Omental fat pad (tissue), 4 donors: ENCODE measurements around the gene UTF1. TPM values are rescaled to one million over a fixed set of nuclear protein-coding genes. Genes with fewer than 3 reads are reported as not detected.

Source experiments
- ATAC-seq: fragments of 150-250 bp; one replicate; pipeline ENCODE4 v1.9.1; 2016; ENCODE audit warnings: mild to moderate bottlenecking, moderate library complexity; ENCODE audit not compliant: low FRiP score
- DNase-seq: peaks from one replicate; pipeline ENCODE4 v3.0.0-alpha.2; 2019; ENCODE audit warnings: low spot score
- total RNA-seq, 4 donors: library from RNA; depleted of rRNA; stranded (reverse); fragments of >200 nt; gene quantifications; one replicate each; pipeline ENCODE4 v1.1.0, GENCODE V29; 2016
- TF ChIP-seq, protein P1 (sequence below), 3 donors: fragments of 450-650 bp; IDR thresholded peaks; one replicate each; pipeline ENCODE4 v1.5.1; 2016 to 2017; ENCODE audit warnings: antibody characterized with exemption in 3 of 3, mild to moderate bottlenecking in 3 of 3, moderate library complexity in 2 of 3

The UTF1 gene
- total RNA-seq, 4 donors from 2014 or later = not detected

DNA sequence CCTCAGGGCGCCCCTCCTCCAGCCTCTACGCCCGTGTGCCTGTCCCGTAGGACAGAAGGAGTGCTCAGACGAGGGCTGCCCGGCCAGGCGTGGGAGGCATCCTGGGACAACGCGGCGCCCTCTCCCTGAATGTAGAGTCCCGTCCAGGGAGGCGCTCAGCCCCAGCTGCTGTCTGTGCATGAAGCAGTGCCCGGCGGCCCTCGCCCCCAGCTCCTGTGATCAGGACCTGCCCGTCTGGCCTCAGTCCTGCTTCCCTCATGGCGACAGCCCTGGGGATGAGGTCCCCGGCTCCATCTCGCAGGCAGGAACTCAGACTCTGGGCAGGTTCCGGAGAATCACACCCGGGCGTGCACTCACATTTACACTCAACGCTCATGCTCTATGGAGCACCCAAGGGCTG is 24.9 kb upstream of the UTF1 start:
- DNase-seq (no peak), ATAC-seq (no peak)
- TF ChIP-seq, protein P1, sequence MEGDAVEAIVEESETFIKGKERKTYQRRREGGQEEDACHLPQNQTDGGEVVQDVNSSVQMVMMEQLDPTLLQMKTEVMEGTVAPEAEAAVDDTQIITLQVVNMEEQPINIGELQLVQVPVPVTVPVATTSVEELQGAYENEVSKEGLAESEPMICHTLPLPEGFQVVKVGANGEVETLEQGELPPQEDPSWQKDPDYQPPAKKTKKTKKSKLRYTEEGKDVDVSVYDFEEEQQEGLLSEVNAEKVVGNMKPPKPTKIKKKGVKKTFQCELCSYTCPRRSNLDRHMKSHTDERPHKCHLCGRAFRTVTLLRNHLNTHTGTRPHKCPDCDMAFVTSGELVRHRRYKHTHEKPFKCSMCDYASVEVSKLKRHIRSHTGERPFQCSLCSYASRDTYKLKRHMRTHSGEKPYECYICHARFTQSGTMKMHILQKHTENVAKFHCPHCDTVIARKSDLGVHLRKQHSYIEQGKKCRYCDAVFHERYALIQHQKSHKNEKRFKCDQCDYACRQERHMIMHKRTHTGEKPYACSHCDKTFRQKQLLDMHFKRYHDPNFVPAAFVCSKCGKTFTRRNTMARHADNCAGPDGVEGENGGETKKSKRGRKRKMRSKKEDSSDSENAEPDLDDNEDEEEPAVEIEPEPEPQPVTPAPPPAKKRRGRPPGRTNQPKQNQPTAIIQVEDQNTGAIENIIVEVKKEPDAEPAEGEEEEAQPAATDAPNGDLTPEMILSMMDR (IDR thresholded peaks at IDR 0.05) = no peak

DNA sequence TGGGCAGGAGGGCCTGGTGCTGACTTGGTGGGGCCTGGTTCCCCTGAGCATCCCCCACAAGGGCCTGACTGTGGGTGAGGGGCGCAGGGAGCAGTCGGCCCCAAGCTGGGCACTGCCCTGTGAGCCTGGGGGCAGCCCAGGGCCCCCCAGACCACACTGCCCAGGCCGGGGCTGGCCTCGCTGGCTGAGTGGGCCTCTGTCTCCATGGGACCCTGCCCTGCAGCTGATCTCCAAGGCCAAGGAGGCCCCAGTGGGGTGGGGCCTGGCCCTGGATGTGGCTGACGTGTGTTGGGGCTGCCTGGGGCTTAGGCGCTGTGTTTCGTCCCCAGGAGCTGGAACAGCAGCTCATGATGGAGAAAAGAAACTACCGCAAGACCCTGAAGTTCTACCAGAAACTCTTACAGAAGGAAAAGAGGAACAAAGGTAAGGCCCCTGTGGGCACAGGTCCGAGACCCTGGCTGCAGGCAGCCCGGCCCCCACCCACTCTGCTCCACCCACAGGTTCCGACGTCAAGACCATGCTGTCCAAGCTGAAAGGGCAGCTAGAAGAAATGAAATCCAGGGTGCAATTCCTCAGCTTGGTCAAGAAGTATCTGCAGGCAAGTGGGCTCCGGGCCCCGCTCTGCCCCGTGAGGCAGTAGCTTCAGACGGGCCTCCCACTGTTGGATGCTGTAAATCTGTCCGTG is 23.5 kb upstream of the UTF1 start:
- DNase-seq (no peak), ATAC-seq (no peak)
- TF ChIP-seq, protein P1 (IDR thresholded peaks at IDR 0.05) = no peak

DNA sequence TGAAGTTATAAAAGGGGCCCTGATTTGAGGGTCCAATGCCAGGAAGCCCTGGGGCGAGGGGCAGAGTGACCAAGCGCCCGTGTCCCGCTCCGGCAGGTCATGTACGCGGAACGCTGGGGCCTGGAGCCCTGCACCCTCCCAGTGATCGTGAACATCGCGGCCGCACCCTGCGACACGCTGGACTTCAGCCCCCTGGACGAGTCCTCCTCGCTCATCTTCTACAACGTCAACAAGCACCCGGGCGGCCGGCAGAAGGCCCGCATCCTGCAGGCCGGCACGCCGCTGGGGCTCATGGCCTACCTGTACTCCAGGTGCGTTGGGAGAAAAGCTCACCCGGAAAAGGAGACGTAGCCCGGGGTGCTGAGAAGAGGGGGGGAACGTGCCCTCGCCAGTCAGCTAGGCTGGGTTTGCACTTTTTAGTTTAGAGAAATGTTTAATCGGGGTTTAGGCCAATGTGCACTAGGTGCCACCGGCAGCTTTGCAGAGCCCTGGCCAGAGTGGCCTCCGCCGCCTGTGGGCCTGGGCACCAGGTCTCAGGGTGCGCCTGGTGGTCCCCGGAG is 22.9 kb upstream of the UTF1 start:
- DNase-seq = no peak
- no peak for ATAC-seq
- TF ChIP-seq, protein P1 (IDR thresholded peaks at IDR 0.05) = no peak

DNA sequence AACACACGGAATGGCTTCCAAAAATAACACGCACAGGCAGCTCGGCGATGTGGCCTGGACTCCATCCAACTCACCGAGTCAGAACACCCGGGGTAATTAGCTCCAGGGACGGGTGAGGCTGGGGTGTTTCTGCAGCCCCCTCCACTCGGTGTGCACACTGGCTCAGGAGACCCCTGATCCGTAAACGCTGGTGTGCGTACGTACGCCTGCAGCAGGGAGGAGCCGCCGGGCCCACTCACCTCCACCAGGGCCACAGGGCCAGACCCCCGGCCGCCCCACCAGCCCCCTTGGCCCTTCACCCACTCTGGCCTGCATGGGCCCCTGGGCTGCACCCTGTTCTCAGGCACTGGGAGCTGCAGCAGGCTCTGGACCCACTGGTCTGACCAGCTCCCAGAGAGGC is 22.4 kb upstream of the UTF1 start:
- TF ChIP-seq, protein P1 (IDR thresholded peaks at IDR 0.05) = no peak
- DNase-seq = no peak
- no peak for ATAC-seq

DNA sequence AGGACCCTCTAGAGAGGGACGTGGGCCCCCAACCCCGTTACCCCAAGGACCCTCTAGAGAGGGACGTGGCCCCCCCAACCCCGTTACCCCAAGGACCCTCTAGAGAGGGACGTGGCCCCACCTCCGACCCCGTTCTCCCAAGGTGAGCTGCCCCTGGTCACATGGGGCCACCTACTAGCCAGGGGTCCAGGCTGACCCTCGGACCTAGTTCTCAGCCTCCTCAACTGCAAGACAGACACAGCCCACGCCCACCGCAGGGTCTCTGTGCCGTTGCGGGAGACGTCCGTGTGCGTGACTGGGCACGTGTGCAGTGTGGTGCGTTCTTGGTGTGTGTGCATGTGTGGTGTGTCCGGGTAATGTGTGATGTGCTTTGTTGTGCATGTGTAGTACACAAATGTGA is 21.6 kb upstream of the UTF1 start:
- ATAC-seq (no peak), DNase-seq (no peak)
- TF ChIP-seq, protein P1 (IDR thresholded peaks at IDR 0.05) = no peak

DNA sequence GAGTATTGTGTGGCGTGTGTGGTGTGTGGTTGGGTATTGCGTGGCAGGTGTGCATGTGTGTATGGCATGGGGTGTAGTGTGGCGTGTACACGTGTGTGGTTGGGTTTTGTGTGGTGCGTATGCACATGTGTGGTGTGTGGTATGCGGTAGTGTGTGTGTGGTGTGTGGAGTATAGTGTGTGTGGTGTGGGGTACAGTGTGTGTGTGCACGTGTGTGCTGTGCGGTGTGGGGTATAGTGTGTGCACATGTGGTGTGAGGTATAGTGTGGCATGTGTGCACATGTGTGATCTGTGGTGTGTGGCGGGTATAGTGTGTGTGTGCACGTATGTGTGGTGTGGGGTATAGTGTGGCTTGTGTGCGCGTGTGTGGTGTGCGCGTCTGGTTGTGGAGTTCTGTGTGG is 20.9 kb upstream of the UTF1 start:
- TF ChIP-seq, protein P1 (IDR thresholded peaks at IDR 0.05) = no peak
- DNase-seq (no peak), ATAC-seq (no peak)

DNA sequence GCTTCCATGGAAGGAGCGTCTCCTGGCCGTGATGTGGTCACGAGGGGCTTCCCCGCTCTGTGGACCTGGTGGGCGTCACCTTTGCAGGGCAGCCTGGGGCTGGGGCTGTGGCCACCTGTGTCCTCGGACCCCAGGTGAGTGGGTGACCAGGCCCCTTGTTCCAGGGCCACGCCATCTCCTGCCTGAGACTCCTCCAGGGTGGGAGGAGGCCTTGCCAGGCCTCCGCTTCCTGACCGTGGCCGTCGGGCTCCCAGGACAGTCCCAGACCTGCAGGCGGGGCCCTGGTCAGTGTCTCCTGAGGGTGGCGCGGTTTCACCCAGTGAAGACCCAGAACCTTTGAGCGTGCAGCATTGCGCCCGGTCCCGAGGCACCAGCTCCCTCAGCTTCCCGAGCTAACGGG is 20.4 kb upstream of the UTF1 start:
- TF ChIP-seq, protein P1 (IDR thresholded peaks at IDR 0.05) = no peak
- DNase-seq (no peak), ATAC-seq (no peak)
